Stimulated activated CD4-positive, alpha-beta T cell treated with anti-CD3 and anti-CD28 coated beads, Interleukin-1b, Interleukin-23, amount 100 ng/mL, for 4 hours (primary cell): ENCODE results near the gene PACS1.

ENCODE experiments used
- DNase-seq, 2 donors: peaks; one replicate each; pipeline ENCODE4 v3.0.0-alpha.2; 2020; ENCODE audit warnings: low read depth in 2 of 2

PACS1 gene

GRCh38 chr11:66142370-66143263 lies 72.5 kb downstream of the PACS1 start:
- no peak for DNase-seq

DNA sequence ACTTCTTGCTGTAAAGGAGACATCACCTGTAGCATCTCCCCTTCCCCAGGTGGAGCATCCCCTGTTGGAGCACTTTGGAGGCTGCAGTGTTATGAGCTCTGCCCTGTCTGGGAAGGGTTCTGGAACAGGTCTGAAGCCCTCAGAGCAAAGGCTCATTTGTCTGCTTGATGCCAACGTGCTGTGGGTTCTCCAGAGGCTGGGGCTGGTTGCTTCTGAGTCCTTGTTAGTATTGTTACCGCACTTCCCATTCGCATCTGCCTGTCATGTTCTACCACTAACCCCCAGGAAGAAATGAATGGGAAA lies 73.1 kb downstream of the PACS1 start:
- DNase-seq: no peak

DNA sequence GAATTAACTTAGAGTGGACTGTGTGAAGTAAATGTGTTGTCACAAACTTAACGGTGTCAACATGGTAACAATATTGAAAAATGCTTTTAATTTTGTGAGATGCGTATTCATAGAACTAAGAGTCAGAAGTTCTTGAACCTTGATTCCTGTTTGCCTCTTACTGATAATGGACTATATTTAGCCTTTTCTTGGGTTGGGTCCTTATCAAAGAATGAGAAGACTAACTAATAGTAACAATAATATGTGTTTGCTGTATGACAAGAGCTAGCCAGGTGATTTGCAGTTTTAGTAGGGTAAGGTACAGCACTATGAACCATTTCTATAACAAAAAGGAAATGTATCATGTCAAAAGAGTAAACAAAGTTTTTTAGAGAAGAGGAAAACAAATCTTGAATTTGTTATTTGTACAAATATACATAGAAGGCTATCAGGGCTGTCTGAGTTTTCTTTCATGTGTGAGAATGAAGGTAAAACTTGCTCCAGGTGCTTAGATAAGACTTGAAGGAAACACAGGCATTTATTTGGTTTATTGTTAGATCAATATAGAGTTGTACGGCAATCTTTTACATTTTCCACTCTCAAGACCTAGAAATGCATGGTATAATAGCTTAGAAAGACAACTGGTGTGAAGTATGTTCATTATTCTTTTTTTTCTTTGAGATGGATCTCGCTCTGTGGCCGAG lies 74.1 kb downstream of the PACS1 start:
- no peak for DNase-seq

DNA sequence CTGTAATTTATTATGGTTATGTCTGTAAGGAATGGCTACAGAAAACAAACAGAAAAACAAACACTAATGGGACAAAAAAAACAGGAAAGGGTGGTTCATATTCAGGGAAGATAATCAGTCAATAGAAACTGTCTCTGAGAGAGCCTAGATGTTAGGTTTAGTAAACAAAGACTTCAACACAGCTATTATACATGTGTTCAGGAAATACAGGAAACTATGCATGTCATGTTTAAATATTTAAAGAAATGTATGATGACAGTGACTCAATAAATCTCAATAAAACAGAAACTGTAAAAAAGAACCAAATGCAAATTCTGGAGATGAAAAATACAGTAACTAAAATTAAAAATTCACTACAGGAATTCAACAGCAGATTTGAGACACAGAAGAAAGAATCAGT lies 76.0 kb downstream of the PACS1 start:
- no peak for DNase-seq

- DNase-seq: no peak
Observed at GRCh38 chr11:66146940-66147339, 76.9 kb downstream of the PACS1 start.

GRCh38 chr11:66150140-66150539 lies 80.1 kb downstream of the PACS1 start:
- no peak for DNase-seq

GRCh38 chr11:66150725-66151124 lies 80.7 kb downstream of the PACS1 start:
- DNase-seq: no peak

DNA sequence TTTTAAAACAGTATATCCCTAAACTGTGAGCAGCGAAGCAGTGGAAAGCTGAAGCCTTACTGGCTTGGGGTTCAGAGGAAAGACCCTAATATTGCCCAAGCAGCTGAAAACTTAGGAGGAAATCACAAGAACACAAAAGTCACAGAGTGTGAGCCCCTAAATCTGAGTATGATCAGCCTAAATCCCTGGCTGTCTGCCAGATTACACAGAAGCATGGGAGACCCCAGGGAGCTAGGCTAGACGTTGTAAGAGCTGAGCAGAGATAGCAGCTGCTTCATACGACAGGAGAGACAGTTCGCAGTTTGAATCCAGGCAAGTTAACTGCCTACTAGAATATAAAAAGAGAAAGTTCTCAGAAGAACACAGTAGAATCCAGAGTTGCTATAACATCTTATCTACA lies 81.2 kb downstream of the PACS1 start:
- no peak for DNase-seq

GRCh38 chr11:66154109-66154508 lies 84.0 kb downstream of the PACS1 start:
- no peak for DNase-seq

GRCh38 chr11:66155387-66156073 lies 85.5 kb downstream of the PACS1 start:
- DNase-seq: no peak

- DNase-seq: no peak
Observed at GRCh38 chr11:66157182-66157864, 87.3 kb downstream of the PACS1 start.

DNA sequence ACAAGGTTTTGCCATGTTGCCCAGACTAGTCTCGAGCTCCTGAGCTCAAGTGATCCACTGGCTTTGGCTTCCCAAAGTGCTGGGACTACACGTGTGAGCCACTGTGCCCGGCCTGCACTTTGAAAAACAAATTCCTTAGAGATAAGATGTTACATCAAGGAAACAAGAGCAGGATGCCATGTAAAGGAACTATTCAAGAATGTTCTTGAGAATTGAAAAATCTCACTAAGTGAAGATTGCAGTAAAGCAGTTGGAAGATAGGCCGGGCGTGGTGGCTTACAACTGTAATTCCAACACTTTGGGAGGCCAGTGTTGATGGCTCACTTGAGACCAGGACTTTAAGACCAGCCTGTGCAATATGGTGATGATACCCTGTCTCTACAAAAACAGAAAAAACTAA lies 88.1 kb downstream of the PACS1 start:
- no peak for DNase-seq

GRCh38 chr11:66159324-66159984 lies 89.4 kb downstream of the PACS1 start:
- DNase-seq: no peak

- DNase-seq: no peak
Observed at GRCh38 chr11:66160709-66161108, 90.6 kb downstream of the PACS1 start.

GRCh38 chr11:66168289-66168688 lies 98.2 kb downstream of the PACS1 start:
- no peak for DNase-seq

GRCh38 chr11:66172146-66172545 lies 102.1 kb downstream of the PACS1 start:
- no peak for DNase-seq

DNA sequence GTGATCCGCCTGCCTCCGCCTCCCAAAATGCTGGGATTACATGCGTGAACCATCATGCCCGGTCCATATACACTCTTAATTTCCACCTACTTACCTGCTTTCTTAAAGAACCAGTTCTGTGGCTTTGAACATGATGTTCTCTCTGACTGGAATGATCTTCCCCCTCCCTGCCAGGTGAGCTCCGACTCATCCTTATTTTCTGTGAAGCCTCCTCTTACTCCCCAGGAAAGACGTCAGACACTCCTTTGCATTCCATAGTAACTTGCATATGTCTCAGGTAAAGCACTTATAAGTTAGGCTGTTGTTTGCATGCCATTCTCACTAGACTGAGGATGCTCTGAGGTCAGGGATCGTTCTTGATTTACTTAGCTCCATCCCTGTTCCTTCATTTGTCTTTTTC lies 106.6 kb downstream of the PACS1 start:
- no peak for DNase-seq

DNA sequence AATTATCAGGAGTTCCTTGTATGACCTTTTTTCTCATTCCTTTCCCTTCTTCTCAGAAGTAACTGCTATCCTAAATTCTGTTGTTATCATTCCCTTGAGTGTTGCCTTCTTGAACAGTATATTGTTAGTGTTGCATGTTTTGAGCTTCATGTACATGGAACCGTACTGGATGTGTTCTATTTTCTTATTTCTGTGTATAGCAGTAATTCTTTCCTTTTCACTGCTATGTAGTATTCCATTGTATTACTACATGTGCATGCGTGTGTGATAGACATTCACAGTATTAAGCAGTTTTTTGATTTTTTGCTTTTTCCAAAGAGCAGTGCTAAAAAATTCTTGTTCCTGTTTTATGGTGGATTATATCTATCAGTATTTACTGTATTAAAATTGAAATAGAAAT lies 108.1 kb downstream of the PACS1 start:
- DNase-seq: no peak

GRCh38 chr11:66178871-66179270 lies 108.8 kb downstream of the PACS1 start:
- DNase-seq: no peak

DNA sequence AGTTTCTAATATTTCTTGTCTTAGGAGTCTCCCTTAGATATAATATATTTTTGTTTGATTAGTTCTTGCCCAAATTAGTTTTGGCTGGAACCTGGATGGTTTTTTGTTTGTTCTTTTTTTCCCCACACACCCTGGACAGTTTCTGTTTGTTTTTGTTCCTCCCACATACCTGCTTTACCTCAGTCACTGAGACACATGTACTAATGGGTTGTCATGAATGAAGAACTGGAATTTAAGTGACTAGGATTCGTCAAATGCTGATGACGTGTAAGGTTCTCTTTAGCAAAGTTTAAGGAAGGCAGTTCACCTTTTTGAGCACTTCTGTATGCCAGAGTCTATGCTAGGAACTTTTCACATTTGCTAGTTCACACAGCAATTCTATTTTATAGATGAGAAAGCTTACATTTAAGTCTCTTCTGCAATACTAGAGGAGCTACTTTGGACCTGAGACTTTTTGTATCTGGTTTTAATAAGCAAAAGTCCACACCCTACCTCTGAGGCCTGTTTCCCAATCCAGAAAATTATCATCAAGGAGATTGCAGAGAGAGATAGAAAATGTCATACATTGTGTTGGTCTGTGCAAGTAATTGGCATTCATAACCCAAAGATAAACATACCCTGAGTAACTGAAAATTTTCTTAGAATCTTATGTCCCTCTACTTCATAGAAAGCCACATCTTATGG lies 111.7 kb downstream of the PACS1 start:
- DNase-seq: no peak

- no peak for DNase-seq
Observed at GRCh38 chr11:66183494-66184048, 113.5 kb downstream of the PACS1 start.
